Measurements from ENCODE around the gene PSG4. TPM values are rescaled to one million over a fixed set of nuclear protein-coding genes. Genes with fewer than 3 reads are reported as not detected.
"Not testable (repeated sequence)": the region's sequence is repeated elsewhere in the genome, so short reads cannot be mapped to it uniquely, and the experiment has no call there.

PSG4 gene
- total RNA-seq, 3 donors from 2014 or later (not counting 1 experiment from before 2014, with no cell fraction given), result not detected

- H3K27me3 ChIP-seq (ENCODE audit: control insufficient read depth, insufficient read depth, low read length), result no peaks in the 10 kb centered on the region
- no peak for TF ChIP-seq CTCF (IDR thresholded peaks at IDR 0.05)
- peaks cover 0 to 6% of the 10 kb centered on the region in 2 donors for H3K27me3 Mint-ChIP-seq (ENCODE audit: low read depth in 2 of 2)
- no peak overlapping the region for H3K27ac ChIP-seq (ENCODE audit: low read length)
- H3K4me3 Mint-ChIP-seq, result no peak overlapping the region
- no peak overlapping the region for H3K27ac Mint-ChIP-seq
- H3K9me3 Mint-ChIP-seq, result no peaks in the 10 kb centered on the region
- ATAC-seq, result no peak
- WGBS (ENCODE audit: insufficient coverage), result 76% methylated on average over 4 of the region's 4 CpGs
- intact Hi-C loops (cut with micrococcal nuclease), result no loop called here
- H3K9me3 ChIP-seq (ENCODE audit: control insufficient read depth, insufficient read depth, low read length), result no peaks in the 10 kb centered on the region
- DNase-seq, result no peak
- no peaks in the 10 kb centered on the region for H3K4me1 Mint-ChIP-seq
- no peaks in the 10 kb centered on the region for H3K36me3 ChIP-seq (ENCODE audit: control insufficient read depth, insufficient read depth, low read length)
- no peaks in the 10 kb centered on the region for H3K36me3 Mint-ChIP-seq
- H3K4me3 ChIP-seq (ENCODE audit: low read length), result no peak overlapping the region
- no peaks in the 10 kb centered on the region for H3K4me1 ChIP-seq (ENCODE audit: control insufficient read depth, insufficient read depth, low read length)
These were observed 53.2 kb downstream of the PSG4 start for GRCh38 chr19:43152214-43152613.

- H3K9me3 Mint-ChIP-seq, result not testable (repeated sequence)
These were observed 55.6 kb downstream of the PSG4 start for GRCh38 chr19:43149788-43150187.

GRCh38 chr19:43148233-43148632 is 57.2 kb downstream of the PSG4 start:
- Mint-ChIP-seq H3K9me3 (peaks cover 0 to 3% of the 10 kb centered on the region in 2 donors), H3K27me3 (ENCODE audit: low read depth in 2 of 2) (peaks cover 12 to 15% of the 10 kb centered on the region in 2 donors), H3K36me3 (no peaks in the 10 kb centered on the region), H3K4me3 (no peak overlapping the region), H3K4me1 (no peaks in the 10 kb centered on the region), H3K27ac (no peak overlapping the region)
- Histone ChIP-seq H3K9me3 (ENCODE audit: control insufficient read depth, insufficient read depth, low read length) (no peaks in the 10 kb centered on the region), H3K27ac (ENCODE audit: low read length) (no peak overlapping the region), H3K4me1 (ENCODE audit: control insufficient read depth, insufficient read depth, low read length) (no peaks in the 10 kb centered on the region), H3K4me3 (ENCODE audit: low read length) (no peak overlapping the region), H3K27me3 (ENCODE audit: control insufficient read depth, insufficient read depth, low read length) (no peaks in the 10 kb centered on the region), H3K36me3 (ENCODE audit: control insufficient read depth, insufficient read depth, low read length) (no peaks in the 10 kb centered on the region)
- intact Hi-C loops (cut with micrococcal nuclease), result no loop called here
- WGBS (ENCODE audit: insufficient coverage), result no CpG with 5 or more reads among the region's 1 CpG
- TF ChIP-seq CTCF (IDR thresholded peaks at IDR 0.05), result no peak
- DNase-seq, result no peak
- no peak for ATAC-seq

More at GRCh38 chr19:43149788-43150187, 55.6 kb downstream of the PSG4 start:
- DNase-seq; H3K9me3 ChIP-seq (ENCODE audit: control insufficient read depth, insufficient read depth, low read length); H3K36me3 ChIP-seq (ENCODE audit: control insufficient read depth, insufficient read depth, low read length); H3K27ac Mint-ChIP-seq; H3K4me1 Mint-ChIP-seq; H3K4me3 ChIP-seq (ENCODE audit: low read length); intact Hi-C loops (cut with micrococcal nuclease); H3K4me3 Mint-ChIP-seq; H3K27ac ChIP-seq (ENCODE audit: low read length); ATAC-seq; H3K27me3 ChIP-seq (ENCODE audit: control insufficient read depth, insufficient read depth, low read length); H3K36me3 Mint-ChIP-seq; H3K4me1 ChIP-seq (ENCODE audit: control insufficient read depth, insufficient read depth, low read length): not testable (repeated sequence)
- 85% methylated on average over 6 of the region's 7 CpGs for WGBS (ENCODE audit: insufficient coverage)
- H3K27me3 Mint-ChIP-seq (ENCODE audit: low read depth in 2 of 2), result peaks cover 12 to 15% of the 10 kb centered on the region in 2 donors

Other genes with a start within 250 kb of the PSG4 start
- gene PSG11, start 179.2 kb downstream of the PSG4 start, total RNA-seq, result not detected
- not detected for gene PSG2, start 122.9 kb downstream of the PSG4 start, total RNA-seq
- gene PSG5, start 19.1 kb downstream of the PSG4 start, total RNA-seq, result not detected
- gene PSG9, start 63.9 kb upstream of the PSG4 start, total RNA-seq, result not detected
- not detected for gene CD177, start 148.0 kb upstream of the PSG4 start, total RNA-seq
- 1 to 10 TPM in 1 of 3 donors, not detected in 2; 1.4 TPM for gene TEX101, start 209.3 kb upstream of the PSG4 start, total RNA-seq

Data from natural killer cell (primary cell).